ENCODE data around the gene DDX24.

DNA sequence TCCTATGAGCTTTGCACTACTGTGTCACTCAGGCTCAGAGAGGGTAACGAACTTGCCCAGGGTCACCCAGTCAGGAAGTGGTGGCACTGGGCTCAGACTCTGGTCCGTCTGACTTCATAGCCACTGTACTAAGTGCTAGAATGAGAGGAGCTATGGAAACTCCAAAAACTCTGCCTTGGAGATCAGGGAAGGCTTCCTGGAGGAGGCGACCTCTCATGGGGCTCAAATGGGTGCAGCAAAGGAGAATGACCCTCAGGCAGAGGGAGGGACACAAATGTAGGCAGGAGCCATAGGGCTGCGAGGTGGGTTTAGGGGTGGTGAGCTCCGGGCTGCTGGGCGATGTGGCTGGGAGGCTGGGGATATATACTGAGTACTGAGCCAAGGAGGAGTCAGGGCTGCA lies 80.7 kb downstream of the DDX24 start:
- TF ChIP-seq, protein P1, sequence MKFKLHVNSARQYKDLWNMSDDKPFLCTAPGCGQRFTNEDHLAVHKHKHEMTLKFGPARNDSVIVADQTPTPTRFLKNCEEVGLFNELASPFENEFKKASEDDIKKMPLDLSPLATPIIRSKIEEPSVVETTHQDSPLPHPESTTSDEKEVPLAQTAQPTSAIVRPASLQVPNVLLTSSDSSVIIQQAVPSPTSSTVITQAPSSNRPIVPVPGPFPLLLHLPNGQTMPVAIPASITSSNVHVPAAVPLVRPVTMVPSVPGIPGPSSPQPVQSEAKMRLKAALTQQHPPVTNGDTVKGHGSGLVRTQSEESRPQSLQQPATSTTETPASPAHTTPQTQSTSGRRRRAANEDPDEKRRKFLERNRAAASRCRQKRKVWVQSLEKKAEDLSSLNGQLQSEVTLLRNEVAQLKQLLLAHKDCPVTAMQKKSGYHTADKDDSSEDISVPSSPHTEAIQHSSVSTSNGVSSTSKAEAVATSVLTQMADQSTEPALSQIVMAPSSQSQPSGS (CRISPR knock-in tag; IDR thresholded peaks at IDR 0.05; ENCODE audit: borderline replicate concordance, low read depth): no peak
- no peak for TF ChIP-seq AFF4 (CRISPR knock-in tag; IDR thresholded peaks at IDR 0.05; ENCODE audit: borderline replicate concordance)
- TF ChIP-seq CTCF (IDR thresholded peaks at IDR 0.05): no peak
- TF ChIP-seq KAT7 (CRISPR knock-in tag; IDR thresholded peaks at IDR 0.05; ENCODE audit: borderline replicate concordance): no peak
- no peak for TF ChIP-seq TCF7 (CRISPR knock-in tag; IDR thresholded peaks at IDR 0.05; ENCODE audit: low read depth)
- TF ChIP-seq SMAD3 (CRISPR knock-in tag; IDR thresholded peaks at IDR 0.05; ENCODE audit: borderline replicate concordance): no peak
- TF ChIP-seq NR3C1 (CRISPR knock-in tag; conservative IDR thresholded peaks at IDR 0.05; ENCODE audit: low read depth): no peak
- TF ChIP-seq ZNF317 (CRISPR knock-in tag; IDR thresholded peaks at IDR 0.05; ENCODE audit: borderline replicate concordance, low read depth): no peak
- TF ChIP-seq, protein P2, sequence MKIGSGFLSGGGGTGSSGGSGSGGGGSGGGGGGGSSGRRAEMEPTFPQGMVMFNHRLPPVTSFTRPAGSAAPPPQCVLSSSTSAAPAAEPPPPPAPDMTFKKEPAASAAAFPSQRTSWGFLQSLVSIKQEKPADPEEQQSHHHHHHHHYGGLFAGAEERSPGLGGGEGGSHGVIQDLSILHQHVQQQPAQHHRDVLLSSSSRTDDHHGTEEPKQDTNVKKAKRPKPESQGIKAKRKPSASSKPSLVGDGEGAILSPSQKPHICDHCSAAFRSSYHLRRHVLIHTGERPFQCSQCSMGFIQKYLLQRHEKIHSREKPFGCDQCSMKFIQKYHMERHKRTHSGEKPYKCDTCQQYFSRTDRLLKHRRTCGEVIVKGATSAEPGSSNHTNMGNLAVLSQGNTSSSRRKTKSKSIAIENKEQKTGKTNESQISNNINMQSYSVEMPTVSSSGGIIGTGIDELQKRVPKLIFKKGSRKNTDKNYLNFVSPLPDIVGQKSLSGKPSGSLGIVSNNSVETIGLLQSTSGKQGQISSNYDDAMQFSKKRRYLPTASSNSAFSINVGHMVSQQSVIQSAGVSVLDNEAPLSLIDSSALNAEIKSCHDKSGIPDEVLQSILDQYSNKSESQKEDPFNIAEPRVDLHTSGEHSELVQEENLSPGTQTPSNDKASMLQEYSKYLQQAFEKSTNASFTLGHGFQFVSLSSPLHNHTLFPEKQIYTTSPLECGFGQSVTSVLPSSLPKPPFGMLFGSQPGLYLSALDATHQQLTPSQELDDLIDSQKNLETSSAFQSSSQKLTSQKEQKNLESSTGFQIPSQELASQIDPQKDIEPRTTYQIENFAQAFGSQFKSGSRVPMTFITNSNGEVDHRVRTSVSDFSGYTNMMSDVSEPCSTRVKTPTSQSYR (CRISPR knock-in tag; IDR thresholded peaks at IDR 0.05): no peak
- TF ChIP-seq STAT6 (CRISPR knock-in tag; conservative IDR thresholded peaks at IDR 0.05; ENCODE audit: low read depth): no peak
- TF ChIP-seq MAX (CRISPR knock-in tag; IDR thresholded peaks at IDR 0.05): no peak
- TF ChIP-seq ZNF263 (CRISPR knock-in tag; IDR thresholded peaks at IDR 0.05; ENCODE audit: low read depth): no peak
- no peak for TF ChIP-seq NR2C2 (CRISPR knock-in tag; IDR thresholded peaks at IDR 0.05)
- no peak for TF ChIP-seq HMGXB4 (CRISPR knock-in tag; IDR thresholded peaks at IDR 0.05)

Data from WTC11 (cell line).